Stimulated activated effector memory CD8-positive, alpha-beta T cell treated with anti-CD3 and anti-CD28 coated beads, Interleukin-12 subunit alpha, Interleukin-12 subunit beta, amount 100 ng/mL, for 72 hours (primary cell): ENCODE measurements around the gene KAT6B.
"Not testable (repeated sequence)": the region's sequence is repeated elsewhere in the genome, so short reads cannot be mapped to it uniquely, and the experiment has no call there.

ENCODE experiments used
- ATAC-seq: fragments of 150-1000 bp; cut with Tn5 transposase; 2 replicates; pipeline ENCODE4 v1.10.0; 2021
- DNase-seq, 2 donors: peaks; one replicate each; pipeline ENCODE4 v3.0.0; 2021 to 2022; ENCODE audit warnings: low spot score in 2 of 2
- H3K27ac Mint-ChIP-seq: one replicate; pipeline ENCODE4 v1.8.0; 2022; ENCODE audit warnings: mild to moderate bottlenecking, mixed read lengths
- H3K36me3 Mint-ChIP-seq: one replicate; pipeline ENCODE4 v1.8.0; 2022; ENCODE audit warnings: mild to moderate bottlenecking, mixed read lengths
- H3K4me1 Mint-ChIP-seq: one replicate; pipeline ENCODE4 v1.8.0; 2022; ENCODE audit warnings: mixed read lengths
- H3K4me3 Mint-ChIP-seq: one replicate; pipeline ENCODE4 v1.8.0; 2022; ENCODE audit warnings: mild to moderate bottlenecking, mixed read lengths
- H3K9me3 Mint-ChIP-seq: one replicate; pipeline ENCODE4 v1.8.0; 2022; ENCODE audit warnings: mixed read lengths

The KAT6B gene

GRCh38 chr10:74882831-74883230, 56.4 kb downstream of the KAT6B start:
- no peaks in the 10 kb centered on the region for H3K9me3 Mint-ChIP-seq
- no peak for ATAC-seq
- no peak overlapping the region for H3K27ac Mint-ChIP-seq
- H3K36me3 Mint-ChIP-seq = no peaks in the 10 kb centered on the region
- H3K4me3 Mint-ChIP-seq = no peak overlapping the region
- peaks cover 18% of the 10 kb centered on the region for H3K4me1 Mint-ChIP-seq
- DNase-seq = no peak

- Mint-ChIP-seq H3K4me3 (no peak overlapping the region), H3K36me3 (no peaks in the 10 kb centered on the region), H3K4me1 (peaks cover 18% of the 10 kb centered on the region), H3K9me3 (no peaks in the 10 kb centered on the region), H3K27ac (no peak overlapping the region)
- DNase-seq (peak in 1 of 2 donors; percentile 35), ATAC-seq (no peak)
Observed at GRCh38 chr10:74883428-74883827, 57.0 kb downstream of the KAT6B start.

DNA sequence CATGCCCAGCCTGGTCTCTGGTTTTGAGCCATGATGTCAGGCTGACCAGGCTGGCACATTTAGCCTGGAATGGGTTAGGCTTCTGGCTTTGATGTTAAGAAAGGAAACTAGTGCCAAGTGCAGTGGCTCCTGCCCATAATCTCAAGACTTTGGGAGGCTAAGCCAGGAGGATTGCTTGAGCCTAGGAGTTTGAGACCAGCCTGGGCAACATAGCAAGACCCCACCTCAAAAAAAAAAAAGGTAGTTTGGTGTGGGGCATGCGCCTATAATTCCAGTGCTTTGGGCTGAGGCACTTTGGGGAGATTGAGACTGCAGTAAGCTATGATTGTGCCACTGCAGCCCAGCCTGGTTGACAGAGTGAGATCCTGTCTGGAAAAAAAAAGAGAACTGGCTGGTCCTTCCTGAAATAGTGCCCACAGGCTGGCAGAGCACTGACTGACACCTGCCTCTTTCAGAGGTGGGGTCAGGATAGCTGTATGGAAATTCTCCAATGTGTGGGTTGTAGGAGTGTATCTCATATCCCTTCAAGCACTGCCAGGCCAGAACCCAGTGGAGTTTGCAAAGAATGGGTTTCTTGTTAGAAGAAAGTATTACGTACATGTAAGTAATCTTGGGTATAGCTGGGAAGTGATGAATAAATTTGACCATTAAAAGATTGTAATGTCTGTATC, 61.3 kb downstream of the KAT6B start:
- peak overlapping the region; percentile 63 for H3K27ac Mint-ChIP-seq
- no peak overlapping the region for H3K4me3 Mint-ChIP-seq
- no peaks in the 10 kb centered on the region for H3K9me3 Mint-ChIP-seq
- H3K4me1 Mint-ChIP-seq = peaks cover 24% of the 10 kb centered on the region
- DNase-seq (no peak), ATAC-seq (no peak)
- H3K36me3 Mint-ChIP-seq = no peaks in the 10 kb centered on the region

GRCh38 chr10:74888962-74889661, 62.7 kb downstream of the KAT6B start:
- Mint-ChIP-seq H3K4me3 (no peak overlapping the region), H3K36me3 (no peaks in the 10 kb centered on the region), H3K27ac (peak overlapping the region; percentile 74), H3K4me1 (peaks cover 32% of the 10 kb centered on the region), H3K9me3 (no peaks in the 10 kb centered on the region)
- DNase-seq (no peak), ATAC-seq (peak; percentile 42)

GRCh38 chr10:74889662-74889998, 63.2 kb downstream of the KAT6B start:
- Mint-ChIP-seq H3K4me1 (peaks cover 37% of the 10 kb centered on the region), H3K27ac (peak overlapping the region; percentile 74), H3K4me3 (no peak overlapping the region), H3K36me3 (no peaks in the 10 kb centered on the region), H3K9me3 (no peaks in the 10 kb centered on the region)
- DNase-seq (no peak), ATAC-seq (peak; percentile 49)

DNA sequence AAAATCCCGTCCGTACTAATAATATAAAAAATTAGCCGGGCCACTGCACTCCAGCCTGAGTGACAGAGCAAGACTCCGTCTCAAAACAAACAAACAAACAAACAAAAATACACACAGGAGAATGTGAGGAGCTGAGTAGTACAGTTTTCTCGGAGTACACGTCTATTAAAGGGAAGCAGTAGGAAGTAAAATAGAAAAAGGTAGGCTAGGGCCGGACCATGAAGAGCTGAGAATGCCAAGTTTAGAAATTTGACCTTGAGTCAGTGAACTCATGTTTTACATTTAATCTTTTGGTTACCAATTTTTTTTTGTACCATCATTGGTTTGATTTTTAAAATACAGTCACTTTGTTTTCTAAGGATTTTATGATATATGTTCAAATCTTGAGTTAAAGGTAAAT, 64.1 kb downstream of the KAT6B start:
- ATAC-seq (no peak), DNase-seq (no peak)
- Mint-ChIP-seq H3K36me3 (no peaks in the 10 kb centered on the region), H3K4me1 (peaks cover 43% of the 10 kb centered on the region), H3K9me3 (no peaks in the 10 kb centered on the region), H3K4me3 (no peak overlapping the region), H3K27ac (no peak overlapping the region)

DNA sequence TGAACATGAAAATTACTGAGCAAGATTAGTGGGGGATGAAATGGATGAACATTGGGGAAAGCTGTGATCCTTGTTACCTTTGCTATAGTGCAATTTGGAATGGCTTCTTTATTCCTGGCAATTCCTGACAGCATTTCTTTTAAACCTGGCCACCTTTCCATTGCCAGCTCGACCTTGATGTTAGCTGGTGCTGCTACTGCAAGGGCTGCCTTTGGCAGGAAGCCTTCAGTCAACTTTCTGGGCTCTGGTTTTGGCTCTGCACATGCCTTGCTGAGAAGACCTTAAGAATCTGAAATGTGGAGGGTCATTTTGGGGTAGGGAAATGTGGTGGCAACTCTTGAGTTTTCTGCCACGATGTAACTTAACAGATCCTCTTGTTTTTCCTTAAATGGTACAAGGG, 64.7 kb downstream of the KAT6B start:
- Mint-ChIP-seq H3K36me3 (no peaks in the 10 kb centered on the region), H3K4me1 (peaks cover 39% of the 10 kb centered on the region), H3K4me3 (no peak overlapping the region), H3K9me3 (no peaks in the 10 kb centered on the region), H3K27ac (no peak overlapping the region)
- ATAC-seq (no peak), DNase-seq (no peak)

- Mint-ChIP-seq H3K36me3 (no peaks in the 10 kb centered on the region), H3K27ac (peak overlapping the region; percentile 75), H3K9me3 (no peaks in the 10 kb centered on the region), H3K4me1 (peaks cover 46% of the 10 kb centered on the region), H3K4me3 (no peak overlapping the region)
- DNase-seq (no peak), ATAC-seq (peak; percentile 61)
Observed at GRCh38 chr10:74892839-74893238, 66.4 kb downstream of the KAT6B start.

DNA sequence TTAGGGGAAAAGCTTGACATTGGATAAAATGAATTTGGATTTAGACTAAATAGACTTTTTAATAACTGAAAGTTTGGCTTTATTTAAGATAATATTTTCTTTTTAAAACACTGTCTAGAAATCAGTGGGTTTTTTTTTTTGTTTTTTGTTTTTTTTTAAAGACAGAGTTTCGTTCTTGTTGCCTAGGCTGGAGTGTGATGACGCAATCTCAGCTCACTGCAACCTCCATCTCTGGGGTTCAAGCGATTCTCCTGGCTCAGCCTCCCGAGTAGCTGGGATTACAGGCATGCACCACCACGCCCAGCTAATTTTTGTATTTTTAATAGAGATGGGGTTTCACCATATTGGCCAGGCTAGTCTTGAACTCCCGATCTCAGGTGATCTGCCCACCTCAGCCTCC, 66.9 kb downstream of the KAT6B start:
- not testable (repeated sequence) for H3K36me3 Mint-ChIP-seq, DNase-seq, ATAC-seq, H3K4me3 Mint-ChIP-seq, H3K9me3 Mint-ChIP-seq
- Mint-ChIP-seq H3K4me1 (peaks cover 51% of the 10 kb centered on the region), H3K27ac (peak overlapping the region; percentile 75)

DNA sequence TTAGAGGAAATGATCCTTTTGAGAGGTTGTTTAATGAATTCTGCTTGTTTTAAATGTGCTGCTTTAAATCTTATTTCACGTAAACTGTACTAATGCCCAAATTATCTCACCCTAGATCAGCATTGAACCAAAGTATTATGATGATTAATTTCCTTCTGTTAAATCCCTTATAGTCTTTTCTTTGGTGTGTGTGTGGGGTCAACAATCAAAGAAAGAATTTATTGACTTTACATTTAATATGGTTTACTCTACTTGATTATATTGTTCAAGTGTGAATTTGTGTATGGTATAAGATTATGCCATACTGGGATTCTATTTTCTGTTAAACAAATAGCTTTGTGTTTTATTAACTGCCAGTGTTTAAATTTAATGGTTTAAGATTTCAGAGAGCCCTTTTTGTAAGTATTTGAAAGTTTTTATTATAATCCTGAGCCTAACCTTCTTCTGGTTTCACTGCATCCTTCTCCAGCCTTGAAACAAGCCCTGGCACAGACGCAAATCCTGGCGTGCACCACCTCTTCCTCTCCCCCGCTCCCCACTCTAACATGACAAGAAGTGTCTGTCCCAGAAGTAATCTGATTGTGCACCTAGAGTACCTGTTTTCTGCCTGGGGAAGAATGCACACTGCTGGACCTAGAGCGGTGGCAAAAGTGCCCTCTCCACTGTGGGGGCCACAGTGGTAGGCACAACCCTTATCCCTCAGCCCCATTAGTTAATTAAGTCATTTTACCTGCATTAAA, 70.6 kb downstream of the KAT6B start:
- H3K4me1 Mint-ChIP-seq = peaks cover 64% of the 10 kb centered on the region
- ATAC-seq = no peak
- no peaks in the 10 kb centered on the region for H3K36me3 Mint-ChIP-seq
- DNase-seq = no peak
- peak overlapping the region; percentile 66 for H3K27ac Mint-ChIP-seq
- no peak overlapping the region for H3K4me3 Mint-ChIP-seq
- no peaks in the 10 kb centered on the region for H3K9me3 Mint-ChIP-seq

DNA sequence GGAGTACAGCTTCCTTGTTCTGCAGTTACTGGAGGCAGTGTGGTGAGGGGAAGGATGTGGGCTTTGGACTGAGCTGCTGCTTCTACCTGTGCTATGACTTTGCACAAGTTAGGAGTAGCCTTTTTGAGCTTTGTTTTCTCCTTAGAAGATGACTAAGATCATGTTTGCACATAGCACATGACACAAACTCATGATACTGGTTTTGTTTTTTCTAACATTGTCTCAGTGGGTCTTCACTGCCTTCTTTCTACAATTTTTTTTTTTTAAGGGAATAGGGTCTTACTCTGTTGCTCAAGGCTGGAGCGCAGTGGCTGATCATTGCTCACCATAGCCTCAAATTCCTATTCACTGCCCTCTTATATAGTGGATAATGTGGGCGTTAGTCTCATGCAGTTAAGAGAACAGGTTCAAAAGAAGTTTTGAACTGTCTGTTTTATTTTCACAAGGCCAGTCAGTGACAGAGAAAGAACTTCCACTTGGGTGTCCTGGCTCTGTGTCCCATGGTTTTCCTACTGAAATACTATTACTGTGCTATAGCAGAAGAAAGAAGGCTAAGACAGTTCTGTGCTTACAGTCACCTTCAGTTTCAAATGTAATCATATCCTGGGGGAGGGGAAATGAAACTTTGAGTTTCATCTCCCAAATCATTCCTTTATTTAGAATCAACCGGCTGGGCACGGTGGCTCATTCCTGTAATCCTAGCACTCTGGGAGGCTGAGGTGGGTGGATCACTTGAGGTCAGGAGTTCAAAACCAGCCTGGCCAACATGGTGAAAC, 72.0 kb downstream of the KAT6B start:
- Mint-ChIP-seq H3K27ac (peak overlapping the region; percentile 86), H3K4me1 (peaks cover 67% of the 10 kb centered on the region), H3K4me3 (peak overlapping the region; percentile 46), H3K9me3 (no peaks in the 10 kb centered on the region), H3K36me3 (no peaks in the 10 kb centered on the region)
- ATAC-seq (peak; percentile 97), DNase-seq (peak in 1 of 2 donors; percentile 59)

DNA sequence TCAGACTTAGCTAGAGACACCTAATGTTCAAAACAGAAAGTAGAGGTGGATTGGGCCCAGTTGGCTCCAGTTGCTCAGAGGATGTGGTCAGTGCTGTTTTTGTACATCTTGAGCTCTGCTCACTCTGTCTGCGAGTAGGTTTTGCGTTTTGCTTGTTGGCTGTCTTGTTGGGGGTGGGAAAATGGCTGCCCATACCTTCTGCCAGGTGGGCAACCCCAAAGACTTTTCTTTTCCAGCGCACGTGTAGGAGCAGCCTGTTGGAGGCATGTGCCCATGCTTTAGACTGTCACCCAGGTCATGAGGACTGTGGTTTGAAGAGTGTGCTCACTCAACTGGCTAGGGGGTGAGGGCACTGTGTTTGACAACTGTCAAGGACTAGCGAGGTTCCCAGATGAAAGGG, 73.9 kb downstream of the KAT6B start:
- peak in 1 of 2 donors; percentile 58 for DNase-seq
- Mint-ChIP-seq H3K36me3 (no peaks in the 10 kb centered on the region), H3K4me1 (peaks cover 63% of the 10 kb centered on the region)

GRCh38 chr10:74901301-74901700, 74.9 kb downstream of the KAT6B start:
- H3K36me3 Mint-ChIP-seq = no peaks in the 10 kb centered on the region
- H3K4me3 Mint-ChIP-seq = no peak overlapping the region
- peaks cover 68% of the 10 kb centered on the region for H3K4me1 Mint-ChIP-seq
- peak overlapping the region; percentile 3 for H3K27ac Mint-ChIP-seq
- no peak for DNase-seq
- H3K9me3 Mint-ChIP-seq = no peaks in the 10 kb centered on the region
- peak; percentile 45 for ATAC-seq

More for the DNA sequence above, 73.9 kb downstream of the KAT6B start:
- peak overlapping the region; percentile 77 for H3K27ac Mint-ChIP-seq
- no peaks in the 10 kb centered on the region for H3K9me3 Mint-ChIP-seq
- peak overlapping the region; percentile 48 for H3K4me3 Mint-ChIP-seq
- ATAC-seq = peak; percentile 72

DNA sequence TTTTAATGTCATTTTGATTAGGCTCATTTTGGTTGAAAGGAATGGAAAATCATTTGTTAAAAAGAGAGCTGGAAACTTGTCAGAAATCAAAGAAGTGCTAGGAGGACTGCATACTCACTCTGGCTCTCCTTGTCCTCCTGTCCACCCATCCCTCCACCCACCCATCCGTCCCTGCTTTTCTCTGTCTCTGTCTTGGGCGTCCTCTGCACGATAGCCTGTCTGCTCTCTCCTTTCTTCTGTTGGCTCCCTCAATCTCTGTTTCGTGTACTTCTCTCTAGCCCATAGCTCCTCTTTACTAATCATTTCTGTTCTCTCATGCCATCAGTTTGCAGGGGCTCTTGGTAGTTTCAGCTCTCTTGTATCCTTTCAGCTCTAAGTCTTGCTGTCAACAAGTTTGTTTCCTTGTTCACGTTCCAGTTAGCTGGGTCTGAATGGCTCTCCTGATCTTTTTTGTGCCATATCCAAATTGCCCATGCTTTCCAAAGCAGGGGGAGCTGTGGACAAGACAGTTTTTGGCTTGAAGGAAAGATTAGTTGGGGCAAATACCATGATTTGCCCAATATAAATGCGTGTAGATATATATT, 75.6 kb downstream of the KAT6B start:
- Mint-ChIP-seq H3K27ac (peak overlapping the region; percentile 3), H3K4me1 (peaks cover 72% of the 10 kb centered on the region), H3K36me3 (no peaks in the 10 kb centered on the region), H3K4me3 (no peak overlapping the region), H3K9me3 (no peaks in the 10 kb centered on the region)
- DNase-seq (no peak), ATAC-seq (no peak)

DNA sequence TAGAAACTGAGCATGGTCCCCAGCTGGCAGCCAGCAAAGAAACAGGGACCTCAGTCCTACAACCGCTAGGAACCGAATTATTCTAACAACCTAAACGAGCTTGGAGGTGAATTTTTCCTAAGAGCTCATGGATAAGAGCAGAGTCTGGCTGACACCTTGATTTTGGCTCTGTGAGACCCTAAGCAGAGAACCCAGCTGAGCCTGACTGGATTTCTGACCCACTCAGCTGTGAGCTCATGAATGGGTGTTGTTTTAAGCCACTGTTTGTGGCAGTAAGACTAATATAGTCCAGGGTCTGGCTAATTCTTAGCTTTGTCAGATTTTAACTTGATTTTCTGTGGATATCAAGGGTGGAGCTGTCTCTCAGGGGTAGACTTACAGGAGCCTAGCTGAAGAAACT, 77.1 kb downstream of the KAT6B start:
- Mint-ChIP-seq H3K9me3 (no peaks in the 10 kb centered on the region), H3K27ac (no peak overlapping the region), H3K4me3 (no peak overlapping the region), H3K36me3 (no peaks in the 10 kb centered on the region), H3K4me1 (peaks cover 61% of the 10 kb centered on the region)
- ATAC-seq = no peak
- no peak for DNase-seq
